C1 segment of cervical spinal cord (tissue), 14 donors: ENCODE data around the gene SLC6A19.
A peak's percentile ranks its signal among the peaks of the same experiment; 100 is the strongest.

Experiments used
- DNase-seq, 14 donors: peaks; one replicate each; lab custom pipeline; 2025; lab: John Stamatoyannopoulos, UW

The SLC6A19 gene

DNA sequence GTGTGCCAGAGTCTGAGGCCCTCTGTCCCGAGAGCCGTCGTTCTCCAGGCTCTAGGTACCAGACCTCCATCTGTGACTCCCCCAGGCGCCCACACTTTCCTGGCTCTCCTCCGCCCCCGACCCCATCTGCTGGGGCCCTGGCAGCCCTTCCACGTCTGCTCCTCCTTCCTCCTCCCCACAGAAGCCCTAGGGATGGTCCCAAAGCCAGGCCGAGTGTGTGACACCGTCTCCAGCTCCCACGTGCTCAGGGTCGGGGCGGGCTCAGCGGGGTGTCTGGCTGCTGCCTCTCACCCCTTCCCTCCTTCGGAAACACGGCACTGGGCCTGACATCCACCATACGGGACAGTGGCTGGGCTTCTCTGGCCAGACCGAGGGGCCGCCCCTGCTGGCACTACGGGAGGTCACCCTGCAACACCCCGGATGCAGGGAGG is 20.5 kb upstream of the SLC6A19 start:
- no peak for DNase-seq

DNA sequence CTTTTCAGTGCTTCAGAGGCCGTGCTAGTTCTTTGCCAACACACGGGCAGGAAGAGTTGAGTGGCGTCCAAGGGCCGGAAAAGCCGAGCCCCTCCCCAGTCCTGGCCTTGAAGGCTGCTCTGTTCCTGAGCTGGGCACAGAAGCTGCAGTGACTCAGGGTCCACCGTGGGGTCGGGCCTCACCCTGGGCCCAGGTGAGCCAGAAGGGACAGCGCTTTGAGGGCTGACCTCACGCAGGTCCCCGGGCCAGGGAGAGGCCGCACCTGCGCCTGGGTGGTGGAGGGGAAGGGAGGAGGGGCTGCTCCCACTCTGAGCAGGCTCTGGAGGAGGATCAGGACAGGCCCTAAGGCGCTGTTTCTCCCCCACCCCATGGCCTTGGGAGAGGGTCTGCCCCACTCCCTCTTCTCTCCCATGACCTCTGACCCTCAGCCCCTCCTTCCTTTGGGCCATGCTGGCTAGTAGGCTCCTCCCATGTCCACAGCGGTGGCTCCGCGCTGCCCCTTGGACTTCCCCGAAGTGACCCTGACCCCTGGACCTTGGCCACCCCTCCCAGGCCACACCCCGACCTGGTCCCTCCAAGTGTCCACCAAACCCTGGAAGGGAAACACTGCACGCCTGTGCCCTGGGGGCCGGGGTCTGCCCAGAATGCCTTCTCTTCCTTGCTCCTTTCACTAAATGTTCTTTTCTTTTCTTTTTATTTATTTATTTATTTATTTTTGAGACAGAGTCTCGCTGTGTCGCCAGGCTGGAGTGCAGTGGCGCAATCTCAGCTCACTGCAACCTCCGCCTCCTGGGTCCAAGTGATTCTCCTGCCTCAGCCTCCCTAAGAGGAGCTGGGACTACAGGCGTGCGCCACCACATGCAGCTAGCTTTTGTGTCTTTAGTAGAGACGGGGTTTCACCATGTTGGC is 19.7 kb upstream of the SLC6A19 start:
- DNase-seq: peak in 1 of 14 donors; percentile 5

DNA sequence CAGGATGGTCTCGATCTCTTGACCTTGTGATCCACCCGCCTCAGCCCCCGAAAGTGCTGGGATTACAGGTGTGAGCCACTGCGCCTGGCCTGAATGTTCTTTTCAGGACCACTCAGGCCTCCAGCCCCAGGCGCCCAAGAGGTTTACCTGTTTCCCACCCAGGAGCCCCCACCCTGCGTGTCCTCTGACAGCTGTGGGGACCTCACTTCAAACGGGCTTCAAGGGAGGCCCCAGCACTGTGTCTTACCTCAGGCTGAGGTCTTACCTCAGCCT is 19.1 kb upstream of the SLC6A19 start:
- no peak for DNase-seq

DNA sequence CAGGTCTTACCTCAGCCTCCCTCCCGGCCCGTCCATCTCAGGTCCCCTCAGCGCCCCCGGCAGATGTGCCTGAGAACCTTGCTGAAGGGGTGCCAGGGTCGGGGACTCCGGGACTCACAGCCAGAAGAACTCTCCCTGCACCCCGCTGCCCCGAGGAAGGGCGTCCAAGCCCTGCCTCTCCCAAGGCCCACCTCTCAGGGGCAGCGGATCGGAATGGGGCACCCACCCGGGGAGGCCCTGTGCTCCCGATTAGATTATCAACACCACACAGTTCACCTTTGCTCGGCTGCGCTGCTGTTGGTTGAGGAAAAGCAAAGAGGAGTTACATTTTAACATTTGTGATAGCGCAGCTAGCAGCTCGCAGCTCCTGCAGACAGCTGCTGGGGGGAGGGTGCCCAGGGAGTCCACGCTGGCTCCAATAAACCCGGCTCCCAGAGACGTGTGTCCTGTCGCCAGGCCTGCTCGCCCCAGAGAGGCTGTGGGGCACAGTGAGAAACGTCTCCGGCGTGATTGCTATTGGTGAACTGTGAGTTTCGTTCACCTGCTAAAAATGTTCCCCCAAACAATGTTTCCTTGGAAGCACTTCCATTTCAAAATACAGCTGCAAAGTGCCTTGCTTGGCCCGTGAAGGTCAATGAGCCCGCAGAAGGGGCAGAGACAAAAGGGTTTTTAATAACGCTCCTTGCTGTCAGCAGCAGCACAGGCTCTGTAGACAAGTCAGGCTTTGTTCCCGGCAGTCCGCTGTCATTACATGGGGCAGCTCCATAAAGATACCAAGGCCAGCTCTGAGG is 18.6 kb upstream of the SLC6A19 start:
- DNase-seq: peak in 12 of 14 donors; percentile 14 to 79 (median 66)

DNA sequence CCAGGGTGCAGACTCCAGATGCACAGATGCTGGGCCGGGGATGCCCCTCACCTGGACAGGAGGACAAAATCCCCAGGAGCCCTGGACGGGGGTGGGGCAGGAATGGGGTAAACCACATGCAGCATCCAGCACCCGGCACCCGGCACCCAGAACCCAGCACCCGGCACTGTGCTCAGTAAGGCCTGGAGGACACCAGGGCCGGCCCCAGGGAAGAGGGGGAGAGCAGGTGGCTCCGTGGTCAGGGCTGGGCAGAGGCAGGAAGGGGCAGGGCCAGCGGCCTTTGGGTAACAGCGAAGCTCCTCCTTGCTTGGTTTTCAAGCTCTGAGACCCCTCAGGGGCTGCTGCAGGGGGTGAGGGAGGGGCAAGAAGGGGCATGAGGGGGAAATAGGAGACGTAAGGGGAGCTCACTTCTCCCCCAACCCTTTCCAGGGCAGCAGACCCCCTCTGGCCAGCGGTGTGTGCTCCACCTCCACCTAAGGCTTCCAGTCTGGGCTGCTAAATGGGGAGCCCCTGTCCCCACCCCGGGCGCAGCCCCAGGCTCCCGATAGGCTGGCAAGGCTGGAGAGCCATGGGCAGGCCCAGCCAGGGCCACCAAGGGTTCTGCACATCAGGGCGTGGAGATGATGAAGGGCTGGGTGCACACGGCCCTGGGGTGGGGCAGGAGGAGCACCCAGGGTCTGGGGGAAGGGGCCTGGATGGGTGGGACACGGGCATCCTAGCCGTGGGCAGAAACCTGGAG is 17.8 kb upstream of the SLC6A19 start:
- DNase-seq: no peak

DNA sequence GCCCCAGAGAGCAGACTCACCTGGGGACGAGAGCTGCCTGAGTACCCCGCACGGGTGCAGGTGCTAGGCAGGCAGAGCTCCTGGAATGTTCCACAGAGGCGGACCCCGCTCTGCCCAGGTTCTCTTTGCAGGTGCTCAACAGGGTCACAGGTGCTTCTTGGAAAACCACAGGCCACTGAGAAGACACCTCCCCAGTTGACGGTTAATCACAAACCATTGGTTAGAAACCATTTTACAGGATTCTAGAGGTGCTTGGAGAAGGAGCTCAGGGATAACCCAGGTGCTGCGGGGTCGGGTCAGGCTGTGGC is 17.3 kb upstream of the SLC6A19 start:
- DNase-seq: no peak

DNA sequence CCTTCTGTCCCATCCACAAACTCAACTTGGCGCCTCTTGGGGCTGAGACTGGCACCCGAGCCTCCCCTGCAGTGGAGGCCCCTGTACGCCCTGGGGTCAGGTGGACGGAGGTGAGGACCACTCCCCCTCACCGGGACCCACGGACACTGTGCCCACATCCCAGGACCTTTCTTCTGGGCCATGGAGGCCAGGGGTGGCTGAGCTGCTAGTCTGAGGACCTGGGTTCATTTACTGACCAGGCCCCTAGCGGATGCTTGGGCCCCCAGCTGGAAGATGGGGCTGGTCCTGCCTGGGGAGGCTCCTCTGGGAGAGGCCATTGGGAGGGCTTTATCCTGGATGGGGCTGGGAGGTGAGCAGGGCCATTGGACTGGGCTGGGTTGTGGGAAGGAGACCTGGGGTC is 16.9 kb upstream of the SLC6A19 start:
- DNase-seq: no peak

DNA sequence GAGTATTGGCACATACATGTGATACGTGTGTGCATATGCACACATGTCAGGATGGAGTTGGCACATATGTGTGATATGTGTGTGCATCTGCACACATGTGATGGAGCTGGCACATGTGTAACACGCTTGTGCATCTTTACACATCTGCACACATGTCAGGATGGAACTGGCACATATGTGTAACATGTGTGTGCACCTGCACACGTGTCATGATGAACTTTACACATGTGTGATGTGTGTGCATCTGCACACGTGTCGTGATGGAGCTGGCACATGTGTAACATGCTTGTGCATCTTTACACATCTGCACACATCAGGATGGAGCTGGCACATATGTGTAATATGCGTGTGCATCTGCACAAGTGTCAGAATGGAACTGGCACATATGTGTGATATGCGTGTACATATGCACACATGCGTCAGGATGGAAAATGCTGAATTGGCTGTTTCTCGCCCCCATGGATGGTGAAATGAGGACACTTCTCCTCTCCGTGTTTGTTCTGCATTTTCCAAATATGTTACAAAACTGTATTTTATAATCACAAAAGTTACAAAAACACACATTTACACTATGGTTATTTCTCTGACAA is 16.3 kb upstream of the SLC6A19 start:
- no peak for DNase-seq

DNA sequence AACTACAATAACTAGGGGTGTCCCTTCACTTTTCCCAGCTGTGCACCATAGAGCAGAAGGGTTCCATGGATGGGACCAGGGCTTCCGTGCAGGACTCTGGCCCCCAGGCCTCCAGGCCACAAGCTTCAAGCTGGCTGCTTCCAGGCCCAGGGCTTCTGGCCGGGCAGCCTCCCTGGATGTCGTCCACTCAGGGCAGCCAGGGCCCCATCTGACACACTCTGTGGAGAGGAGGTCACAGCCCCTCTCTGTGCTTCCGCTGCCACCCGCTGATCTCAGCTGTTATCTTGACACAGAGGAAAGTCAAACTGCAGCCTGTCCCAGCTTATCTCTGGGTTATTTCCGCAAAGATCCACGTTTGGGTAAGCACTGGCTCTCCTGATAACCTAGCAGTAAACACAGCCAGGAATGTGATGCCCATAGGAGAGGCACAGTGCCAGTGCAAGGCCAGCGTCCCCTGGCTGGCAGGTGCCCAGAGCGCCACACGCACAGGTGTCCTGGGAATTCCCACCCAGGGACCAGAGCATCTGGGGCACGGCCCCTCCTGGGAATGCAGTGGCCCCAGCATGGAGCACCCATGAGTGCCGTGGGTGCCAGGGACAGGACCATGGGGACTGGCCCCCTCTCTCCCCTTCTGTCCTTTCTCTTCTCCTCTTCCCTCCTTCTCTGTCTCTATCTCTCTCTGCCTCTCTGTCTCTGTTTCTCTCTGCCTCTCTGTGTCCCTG is 15.6 kb upstream of the SLC6A19 start:
- DNase-seq: no peak

DNA sequence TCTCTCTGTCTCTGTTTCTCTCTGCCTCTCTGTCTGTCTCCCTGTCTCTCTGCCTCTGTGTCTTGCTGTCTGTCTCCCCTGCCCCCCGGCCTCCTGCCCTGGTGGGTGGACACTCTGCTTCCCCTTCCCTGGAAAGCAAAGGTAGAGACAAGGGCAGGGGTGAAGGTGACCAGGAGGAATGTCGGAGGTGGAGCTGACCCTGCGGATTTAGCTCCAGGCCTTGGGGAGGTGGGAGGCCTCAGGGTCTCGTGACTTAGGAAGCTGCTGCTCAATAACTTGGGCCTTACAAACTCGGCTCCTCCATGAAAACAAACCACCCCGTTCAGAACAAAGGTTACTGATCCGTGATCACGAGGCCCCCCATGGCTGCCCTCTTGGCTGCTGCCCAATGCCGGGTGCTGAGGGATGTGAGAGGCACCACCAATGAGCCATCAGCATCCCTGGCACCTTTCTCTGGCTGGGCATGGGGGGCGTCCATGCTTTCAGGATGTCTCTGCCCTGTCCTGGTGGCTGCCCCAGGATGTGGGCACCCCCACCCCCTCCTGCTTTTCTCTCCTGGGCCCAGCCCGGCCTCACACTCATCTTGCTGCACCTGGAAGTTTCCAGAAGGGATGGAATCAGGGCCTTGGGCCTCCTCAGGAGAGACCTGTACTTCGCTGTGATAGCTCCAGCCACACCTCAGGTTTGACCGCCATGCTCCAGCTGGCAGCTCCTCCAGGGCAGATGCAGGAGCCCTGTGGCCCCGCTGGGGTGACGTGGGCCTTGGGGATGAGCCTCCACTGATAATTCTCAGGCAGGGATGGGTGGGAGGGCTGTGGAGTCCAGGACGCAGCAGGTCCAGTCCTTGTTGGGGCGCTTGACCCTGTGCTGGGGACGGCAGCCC is 14.8 kb upstream of the SLC6A19 start:
- DNase-seq: no peak

DNA sequence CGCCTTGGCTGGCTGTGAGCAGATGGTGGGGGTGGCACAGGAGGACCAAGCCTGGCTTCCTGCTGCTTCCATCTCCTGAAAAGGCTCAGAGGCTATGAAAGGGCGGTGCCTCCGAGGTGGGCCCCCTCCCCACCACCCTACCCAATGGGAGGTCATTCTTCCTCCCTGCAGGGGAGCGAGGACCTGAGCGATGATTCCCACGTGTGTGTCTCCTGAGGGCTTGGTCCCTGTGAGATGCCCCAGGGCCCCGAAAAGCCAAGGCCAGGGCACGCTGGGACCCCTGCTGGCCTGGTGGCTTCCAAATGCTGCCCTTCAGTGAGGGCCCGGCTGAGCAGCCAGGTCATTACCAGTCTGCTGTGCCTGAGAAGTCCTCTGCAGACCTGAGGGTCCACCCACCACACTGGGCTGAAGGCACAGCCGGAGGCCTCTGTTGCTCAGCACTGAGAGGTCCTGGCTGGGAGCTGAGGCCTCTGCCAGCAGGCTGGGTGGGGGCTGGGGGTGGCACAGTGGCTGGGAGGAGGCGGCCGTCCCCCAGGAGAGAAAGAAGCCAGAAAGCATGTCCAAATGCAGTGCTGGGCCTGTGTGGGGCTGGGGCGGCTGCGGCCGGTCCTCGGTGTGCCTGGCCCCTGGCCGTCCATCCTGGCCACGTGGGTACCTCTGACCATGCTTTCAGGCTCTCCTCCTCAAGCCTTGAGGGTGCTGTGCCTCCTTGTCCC is 14.0 kb upstream of the SLC6A19 start:
- no peak for DNase-seq

DNA sequence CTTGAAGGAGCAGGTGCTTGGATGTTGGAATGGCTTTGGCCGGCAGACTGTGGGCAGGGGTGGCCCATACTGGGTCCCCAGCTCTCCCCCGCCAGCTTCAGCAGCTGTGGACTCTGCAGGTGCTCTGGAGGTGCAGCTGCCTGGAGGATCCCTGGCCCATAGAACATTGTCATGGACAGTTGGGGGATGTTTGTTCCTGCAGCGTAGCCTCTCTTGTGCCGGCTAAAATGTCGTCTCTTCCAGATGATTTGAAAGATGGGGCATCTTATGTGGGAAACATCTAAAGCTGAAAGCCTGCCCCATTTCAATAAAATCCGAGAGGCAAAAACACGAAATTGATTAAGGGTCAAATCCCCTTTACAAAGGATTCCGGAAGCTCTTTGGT is 13.5 kb upstream of the SLC6A19 start:
- no peak for DNase-seq

DNA sequence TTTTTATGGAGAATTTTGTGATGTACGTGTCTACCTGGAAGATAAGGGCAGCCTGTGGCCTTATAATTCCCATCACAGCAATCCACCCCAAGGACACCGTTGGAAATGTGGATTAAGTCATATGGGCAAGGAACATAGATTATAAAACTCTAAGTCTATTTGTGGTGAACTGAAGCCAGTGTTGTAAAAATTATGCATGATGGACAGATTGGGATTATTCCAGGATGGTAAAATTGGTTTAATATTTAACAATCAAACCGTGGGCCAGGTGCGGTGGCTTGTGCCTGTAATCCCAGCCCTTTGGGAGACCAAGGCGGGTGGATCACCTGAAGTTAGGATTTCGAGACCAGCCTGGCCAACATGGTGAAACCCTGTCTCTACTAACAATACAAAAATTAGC is 12.9 kb upstream of the SLC6A19 start:
- DNase-seq: no peak

DNA sequence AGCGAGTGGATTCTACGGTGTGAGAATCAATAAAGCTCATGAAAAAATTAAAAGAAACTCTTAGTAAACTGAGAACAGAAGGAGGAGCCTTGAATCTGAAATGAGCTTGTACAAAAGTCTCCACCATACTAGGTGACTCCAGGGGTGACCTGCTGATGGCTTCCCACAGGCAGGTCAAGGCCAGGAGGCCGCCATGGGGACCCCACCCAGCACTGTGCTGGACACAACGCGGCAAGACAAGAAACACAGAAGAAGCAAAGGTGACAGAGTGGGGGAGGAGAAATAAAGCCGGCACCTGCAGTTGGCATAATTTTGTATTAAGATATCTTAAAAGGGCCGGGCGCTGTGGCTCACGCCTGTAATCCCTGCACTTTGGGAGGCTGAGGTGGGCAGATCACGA is 12.1 kb upstream of the SLC6A19 start:
- no peak for DNase-seq

DNA sequence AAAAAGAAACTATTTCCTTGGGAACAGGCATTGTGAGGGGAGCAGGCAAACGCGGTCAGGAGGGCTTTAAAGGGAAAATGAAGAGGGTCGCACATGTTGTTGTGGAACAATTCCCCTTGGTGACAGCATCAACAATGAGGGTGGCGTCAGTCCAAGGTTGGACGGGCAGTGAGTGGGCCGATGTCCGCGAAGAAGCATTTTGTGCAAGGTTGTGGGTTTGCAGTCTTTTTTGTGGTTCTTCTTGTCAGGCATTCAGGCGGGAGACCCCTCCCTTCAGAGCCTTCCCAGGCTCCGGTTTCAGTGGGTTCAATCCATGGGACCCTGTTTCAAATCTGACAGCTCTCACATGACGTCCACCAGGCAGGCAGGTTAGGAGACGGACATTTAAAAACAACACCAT is 11.1 kb upstream of the SLC6A19 start:
- no peak for DNase-seq

DNA sequence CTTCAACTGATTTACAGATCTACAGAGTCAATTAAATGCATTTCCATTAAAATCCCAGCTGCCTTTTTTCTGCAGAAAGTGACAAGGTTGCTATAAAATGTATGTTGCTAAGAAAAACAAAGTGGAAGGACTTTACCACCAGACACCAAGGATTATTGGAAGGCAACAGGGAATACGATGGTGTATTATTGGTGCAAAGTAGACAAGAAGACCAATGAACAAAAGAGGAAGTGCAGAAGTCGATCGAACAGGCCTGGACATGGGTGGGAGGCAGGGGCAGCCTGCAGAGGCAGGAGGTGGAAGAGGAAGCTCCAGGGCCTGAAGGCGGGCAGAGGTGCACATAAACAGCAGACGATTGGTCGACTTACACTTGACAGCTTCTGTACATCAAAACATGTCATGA is 10.6 kb upstream of the SLC6A19 start:
- DNase-seq: no peak

DNA sequence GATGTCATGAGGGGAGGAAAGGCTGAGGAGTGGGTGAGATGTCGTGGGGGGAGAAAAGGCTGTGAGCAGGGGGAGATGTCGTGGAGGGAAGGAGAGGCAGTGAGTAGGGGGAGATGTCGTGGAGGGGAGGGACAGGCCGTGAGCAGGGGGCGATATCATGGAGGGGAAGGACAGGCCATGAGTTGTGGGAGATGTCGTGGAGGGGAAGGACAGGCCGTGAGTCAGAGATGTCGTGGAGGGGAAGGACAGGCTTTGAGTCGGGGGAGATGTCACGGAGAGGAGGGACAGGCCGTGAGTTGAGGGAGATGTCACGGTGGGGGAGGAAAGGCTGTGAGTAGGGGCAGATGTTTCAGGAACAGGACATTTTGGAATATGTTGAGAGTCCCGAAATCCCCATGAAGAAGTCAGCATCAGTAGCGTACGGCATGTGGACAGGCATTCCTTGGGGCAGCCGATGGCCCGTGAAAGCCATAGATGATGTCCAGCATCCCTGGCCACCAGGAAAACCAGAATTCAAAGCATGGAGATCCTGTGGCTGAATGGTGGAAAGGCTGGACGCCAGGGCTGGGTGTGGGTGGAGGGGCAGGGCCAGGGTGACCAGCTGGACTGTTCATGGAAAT is 8.3 kb upstream of the SLC6A19 start:
- no peak for DNase-seq

DNA sequence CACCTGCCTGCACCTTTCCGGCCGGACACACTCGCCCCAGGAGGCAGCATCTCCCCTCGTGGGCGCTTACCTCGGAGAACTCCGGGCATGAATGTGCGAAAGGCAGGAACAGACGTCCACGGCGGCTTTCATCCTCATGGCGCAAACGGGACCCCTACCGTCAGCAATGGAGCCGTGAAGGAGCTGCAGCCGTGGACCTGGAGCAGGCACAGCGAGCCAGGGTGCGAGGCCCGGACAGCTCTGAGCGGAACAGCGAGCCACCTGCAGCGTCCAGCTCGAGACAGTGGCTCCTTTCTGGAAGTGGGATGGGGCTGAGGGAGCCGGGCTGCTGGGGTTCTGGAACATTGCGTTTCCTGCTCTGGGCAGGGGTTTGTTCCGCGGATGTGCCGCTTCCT is 7.8 kb upstream of the SLC6A19 start:
- no peak for DNase-seq

DNA sequence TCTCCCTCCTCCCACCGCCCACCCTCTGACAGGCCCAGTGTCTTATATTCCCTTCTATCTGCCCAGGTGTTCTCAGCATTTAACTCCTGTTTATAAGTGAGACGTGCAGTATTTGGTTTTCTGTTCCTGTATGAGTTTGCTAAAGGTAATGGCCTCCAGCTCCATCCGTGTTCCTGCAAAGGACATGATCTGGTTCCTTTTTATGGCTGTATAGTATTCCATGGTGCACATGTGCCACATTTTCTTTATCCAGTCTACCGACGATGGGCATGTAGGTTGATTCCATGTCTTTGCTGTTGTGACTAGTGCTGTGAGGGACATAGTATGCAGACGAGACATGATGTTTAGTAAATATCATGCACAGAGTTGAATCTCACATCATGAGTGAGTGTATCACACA is 7.0 kb upstream of the SLC6A19 start:
- DNase-seq: no peak
